H9 (cell line): ENCODE results near the gene PPHLN1. TPM values are rescaled to one million over a fixed set of nuclear protein-coding genes. Genes with fewer than 3 reads are reported as not detected.
A peak's percentile ranks its signal among the peaks of the same experiment; 100 is the strongest.

ENCODE experiments used
- DNase-seq: peaks from one replicate; pipeline ENCODE4 v3.0.0-alpha.2; 2017
- H2AFZ ChIP-seq: one replicate; pipeline ENCODE4 v1.6.1; 2013; ENCODE audit warnings: mild to moderate bottlenecking, low read length, control low read depth, moderate library complexity
- H2AK5ac ChIP-seq: 2 replicates; pipeline ENCODE4 v1.6.1; 2013; ENCODE audit warnings: low read length, control low read depth, mixed read lengths; ENCODE audit not compliant: insufficient read length
- H2BK120ac ChIP-seq: one replicate; pipeline ENCODE4 v1.6.1; 2013; ENCODE audit warnings: low read depth, mild to moderate bottlenecking, low read length, control low read depth, inconsistent platforms; ENCODE audit not compliant: poor library complexity, severe bottlenecking
- H2BK12ac ChIP-seq: 2 replicates; pipeline ENCODE4 v1.6.1; 2013; ENCODE audit warnings: low read length, control low read depth, mixed read lengths, low read depth; ENCODE audit not compliant: insufficient read length
- H2BK15ac ChIP-seq: 2 replicates; pipeline ENCODE4 v1.6.1; 2013; ENCODE audit warnings: low read depth, low read length, control low read depth
- H2BK20ac ChIP-seq: one replicate; pipeline ENCODE4 v1.6.1; 2013; ENCODE audit warnings: low read depth, mild to moderate bottlenecking, low read length, control low read depth, inconsistent platforms; ENCODE audit not compliant: poor library complexity, severe bottlenecking
- H2BK5ac ChIP-seq: 2 replicates; pipeline ENCODE4 v1.6.1; 2013; ENCODE audit warnings: low read length, control low read depth, mixed read lengths; ENCODE audit not compliant: insufficient read length
- H3K14ac ChIP-seq: 2 replicates; pipeline ENCODE4 v1.6.1; 2013; ENCODE audit warnings: low read length, control low read depth; ENCODE audit not compliant: insufficient read depth
- H3K18ac ChIP-seq: 2 replicates; pipeline ENCODE4 v1.6.1; 2013; ENCODE audit warnings: low read depth, mild to moderate bottlenecking, mixed read lengths, low read length, control low read depth; ENCODE audit not compliant: insufficient read length
- H3K23ac ChIP-seq: 2 replicates; pipeline ENCODE4 v1.6.1; 2013; ENCODE audit warnings: low read length, control low read depth, mixed read lengths, low read depth; ENCODE audit not compliant: insufficient read length
- H3K23me2 ChIP-seq: 2 replicates; pipeline ENCODE4 v1.6.1; 2013; ENCODE audit warnings: low read depth, mild to moderate bottlenecking, mixed read lengths, low read length, control low read depth; ENCODE audit not compliant: insufficient read length, poor library complexity, severe bottlenecking
- H3K27ac ChIP-seq: 2 replicates; pipeline ENCODE4 v1.5.1; 2013; ENCODE audit warnings: low read length, control low read depth, mixed read lengths, low read depth; ENCODE audit not compliant: insufficient read length
- H3K27me3 ChIP-seq: 2 replicates; pipeline ENCODE4 v1.6.1; 2013; ENCODE audit warnings: low read length, control low read depth, inconsistent platforms; ENCODE audit not compliant: insufficient read depth
- H3K4ac ChIP-seq: 2 replicates; pipeline ENCODE4 v1.6.1; 2013; ENCODE audit warnings: low read depth, mild to moderate bottlenecking, control low read depth, inconsistent platforms, low read length, moderate library complexity
- H3K4me1 ChIP-seq: 2 replicates; pipeline ENCODE4 v1.6.1; 2013; ENCODE audit warnings: low read length, control low read depth, inconsistent platforms; ENCODE audit not compliant: insufficient read depth
- H3K4me2 ChIP-seq: 2 replicates; pipeline ENCODE4 v1.6.1; 2013; ENCODE audit warnings: low read length, control low read depth, mixed read lengths; ENCODE audit not compliant: insufficient read length, insufficient read depth
- H3K56ac ChIP-seq: 2 replicates; pipeline ENCODE4 v1.6.1; 2013; ENCODE audit warnings: low read depth, mild to moderate bottlenecking, mixed read lengths, low read length, control low read depth; ENCODE audit not compliant: insufficient read length
- H3K79me1 ChIP-seq: 2 replicates; pipeline ENCODE4 v1.6.1; 2013; ENCODE audit warnings: low read depth, mild to moderate bottlenecking, moderate library complexity, low read length, control low read depth, inconsistent platforms; ENCODE audit not compliant: insufficient read depth, poor library complexity, severe bottlenecking
- H3K79me2 ChIP-seq: 2 replicates; pipeline ENCODE4 v1.6.1; 2013; ENCODE audit warnings: low read length, control low read depth, inconsistent platforms; ENCODE audit not compliant: insufficient read depth
- H3K9ac ChIP-seq: 2 replicates; pipeline ENCODE4 v1.6.1; 2013; ENCODE audit warnings: low read length, control low read depth, mixed read lengths; ENCODE audit not compliant: insufficient read length; ENCODE audit errors: extremely low read depth
- H3K9me3 ChIP-seq: one replicate; pipeline ENCODE4 v1.6.1; 2013; ENCODE audit warnings: low read depth, low read length, inconsistent platforms; ENCODE audit not compliant: control insufficient read depth
- H3T11ph ChIP-seq: one replicate; pipeline ENCODE4 v1.6.1; 2013; ENCODE audit warnings: mild to moderate bottlenecking, low read length, control low read depth, inconsistent platforms
- H4K20me1 ChIP-seq: one replicate; pipeline ENCODE4 v1.6.1; 2013; ENCODE audit not compliant: control insufficient read depth, insufficient read length, insufficient read depth
- H4K5ac ChIP-seq: 2 replicates; pipeline ENCODE4 v1.6.1; 2013; ENCODE audit warnings: low read depth, mild to moderate bottlenecking, mixed read lengths, low read length, control low read depth; ENCODE audit not compliant: insufficient read length
- H4K8ac ChIP-seq: replicated peaks from 2 replicates; pipeline ENCODE4 v1.6.1; 2013; ENCODE audit warnings: low read length, control low read depth, mixed read lengths, low read depth; ENCODE audit not compliant: insufficient read length
- H4K91ac ChIP-seq: 2 replicates; pipeline ENCODE4 v1.6.1; 2013; ENCODE audit warnings: low read depth, mild to moderate bottlenecking, moderate library complexity, mixed read lengths, low read length, control low read depth; ENCODE audit not compliant: insufficient read length
- H3K27ac Mint-ChIP-seq, 3 experiments: 2 replicates in 2 of 3; 3 replicates in 1 of 3; pipeline ENCODE4 v1.8.0; 2020 to 2021; ENCODE audit warnings: mixed read lengths in 3 of 3, mild to moderate bottlenecking in 1 of 3, moderate library complexity in 1 of 3
- H3K27me3 Mint-ChIP-seq: 2 replicates; pipeline ENCODE4 v1.8.0; 2021; ENCODE audit warnings: low read depth, mild to moderate bottlenecking, moderate library complexity, mixed read lengths
- H3K36me3 Mint-ChIP-seq, 3 experiments: 2 replicates in 2 of 3; 3 replicates in 1 of 3; pipeline ENCODE4 v1.8.0; 2020 to 2021; ENCODE audit warnings: low read depth in 3 of 3, mixed read lengths in 3 of 3; ENCODE audit not compliant: insufficient read depth in 1 of 3
- H3K4me1 Mint-ChIP-seq, 2 experiments: 2 replicates each; pipeline ENCODE4 v1.8.0; 2020; ENCODE audit warnings: mixed read lengths in 2 of 2
- H3K4me3 Mint-ChIP-seq, 2 experiments: 2 replicates in 1 of 2; 3 replicates in 1 of 2; pipeline ENCODE4 v1.8.0; 2020 to 2021; ENCODE audit warnings: mild to moderate bottlenecking in 2 of 2, mixed read lengths in 2 of 2, moderate library complexity in 1 of 2
- H3K9me3 Mint-ChIP-seq, 2 experiments: 2 replicates in 1 of 2; 3 replicates in 1 of 2; pipeline ENCODE4 v1.8.0; 2020; ENCODE audit warnings: mild to moderate bottlenecking in 2 of 2, mixed read lengths in 2 of 2, moderate library complexity in 1 of 2
- CTCF ChIP-seq: fragments of 200-600 bp; sonication (generic); conservative IDR thresholded peaks from 3 replicates; pipeline ENCODE4 v1.8.0; 2021; ENCODE audit warnings: antibody characterized with exemption, mild to moderate bottlenecking
- WGBS: extraction: QIAGEN DNeasy Blood & Tissue Kit; methylation state at CpG from one replicate; pipeline ENCODE4 v1.1.7; 2013; ENCODE audit warnings: missing lambda C conversion rate, low lambda C conversion rate, mixed read lengths; ENCODE audit not compliant: insufficient read length; ENCODE audit errors: extremely low coverage; 5-methylcytosine and 5-hydroxymethylcytosine counted together
- total RNA-seq: library from RNA; stranded (reverse); gene quantifications from 2 replicates; pipeline ENCODE4 v1.2.1, GENCODE V29; 2021

The PPHLN1 gene
- total RNA-seq, 1 experiment from 2014 or later: 66.2 TPM

DNA sequence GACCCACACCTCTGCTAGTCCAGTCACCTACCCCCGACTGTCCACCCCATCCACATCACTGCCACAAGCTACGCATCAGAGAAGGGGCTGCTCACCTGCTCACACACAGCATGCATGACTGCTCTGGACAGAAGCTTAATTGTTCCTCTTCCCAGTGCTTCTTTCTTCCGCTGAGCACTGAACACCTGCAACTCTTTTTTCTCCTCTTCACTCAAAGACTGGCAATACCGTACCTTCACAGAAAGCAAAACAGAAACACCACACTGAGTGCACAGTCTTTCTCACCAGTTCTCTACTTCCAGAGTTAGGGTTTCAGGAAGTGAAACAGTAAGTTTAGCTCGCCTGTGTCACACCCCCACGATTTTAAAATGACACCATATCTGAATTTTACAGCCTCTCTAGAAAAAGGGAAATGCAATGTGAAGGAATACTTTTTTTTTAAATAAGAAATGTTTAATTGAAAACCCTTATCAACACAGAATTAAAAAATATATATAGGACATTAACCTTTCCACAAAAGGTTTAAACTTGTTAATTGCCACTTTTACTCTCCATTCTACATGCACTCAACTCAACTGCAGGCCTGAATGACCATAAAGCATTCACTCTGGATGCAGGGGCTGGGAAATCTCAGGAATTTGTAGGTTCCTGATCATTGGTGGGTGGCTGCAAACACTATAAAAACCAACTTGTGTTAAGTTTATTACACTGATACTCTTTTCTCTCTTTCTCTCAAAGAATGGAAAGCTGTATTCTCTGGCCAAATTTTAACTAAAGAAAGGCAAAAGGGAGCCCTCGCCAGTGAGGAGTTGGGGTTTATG, 143.6 kb downstream of the PPHLN1 start:
- H3K18ac ChIP-seq: no peak overlapping the region
- H3K36me3 Mint-ChIP-seq: peaks cover 49 to 83% (median 70%) of the 10 kb centered on the region in 3 experiments

More for the DNA sequence above, 143.6 kb downstream of the PPHLN1 start:
- Histone ChIP-seq H2AK5ac (no peak overlapping the region), H4K8ac (no peak overlapping the region), H3K27me3 (no peaks in the 10 kb centered on the region), H4K20me1 (no peaks in the 10 kb centered on the region), H2BK15ac (no peak overlapping the region), H2BK12ac (no peak overlapping the region), H4K91ac (no peak overlapping the region), H3K4ac (no peak overlapping the region), H3K56ac (no peak overlapping the region), H3T11ph (no peak overlapping the region), H3K27ac (no peak overlapping the region), H2BK120ac (no peak overlapping the region), H3K9me3 (no peaks in the 10 kb centered on the region), H3K23ac (no peak overlapping the region), H2BK20ac (no peak overlapping the region), H3K4me2 (no peak overlapping the region), H3K79me2 (peaks cover 4% of the 10 kb centered on the region; the same call in 1 of the 2 replicates), H4K5ac (no peak overlapping the region), H2AFZ (no peak overlapping the region), H3K9ac (no peak overlapping the region), H2BK5ac (no peak overlapping the region), H3K23me2 (no peaks in the 10 kb centered on the region), H3K14ac (no peak overlapping the region), H3K4me1 (peaks cover 5% of the 10 kb centered on the region), H3K79me1 (no peaks in the 10 kb centered on the region)
- Mint-ChIP-seq H3K4me1 (peaks cover 26 to 33% of the 10 kb centered on the region in 2 experiments), H3K9me3 (no peaks in the 10 kb centered on the region), H3K27ac (peak overlapping the region in 2 of 3 experiments; percentile 6 to 76; a peak in 4 of 7 replicates), H3K27me3 (no peaks in the 10 kb centered on the region; the same call in 1 of the 2 replicates), H3K4me3 (no peak overlapping the region)
- no CpG with 5 or more reads among the region's 7 CpGs for WGBS
- TF ChIP-seq CTCF: no peak
- DNase-seq: no peak
